HK-2 (cell line): Measurements from ENCODE around the gene SPATS2L.
A peak's percentile ranks its signal among the peaks of the same experiment; 100 is the strongest.

Experiments used
- DNase-seq: peaks from one replicate; pipeline ENCODE4 v3.0.0-alpha.2; 2018; ENCODE audit not compliant: unreplicated experiment

The SPATS2L gene

DNA sequence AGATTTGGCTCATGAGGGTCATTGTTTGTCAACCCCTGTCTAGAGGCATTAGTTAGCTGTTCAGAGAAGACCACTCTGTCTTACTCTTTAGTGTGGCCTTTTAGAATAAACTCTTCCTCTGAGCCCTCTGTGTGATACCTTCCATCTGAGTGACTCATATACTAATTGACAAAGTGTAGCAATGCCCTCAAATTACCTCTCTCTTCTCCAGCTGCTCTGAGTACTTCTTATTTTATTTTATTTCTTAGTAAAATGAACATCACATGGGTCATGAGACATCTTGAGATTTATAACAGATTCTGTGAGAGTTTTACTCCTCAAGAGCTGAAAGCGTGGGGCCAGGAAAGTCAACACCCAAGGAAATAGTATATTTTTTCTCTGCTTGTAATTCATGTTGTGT lies 136.0 kb downstream of the SPATS2L start:
- no peak for DNase-seq

DNA sequence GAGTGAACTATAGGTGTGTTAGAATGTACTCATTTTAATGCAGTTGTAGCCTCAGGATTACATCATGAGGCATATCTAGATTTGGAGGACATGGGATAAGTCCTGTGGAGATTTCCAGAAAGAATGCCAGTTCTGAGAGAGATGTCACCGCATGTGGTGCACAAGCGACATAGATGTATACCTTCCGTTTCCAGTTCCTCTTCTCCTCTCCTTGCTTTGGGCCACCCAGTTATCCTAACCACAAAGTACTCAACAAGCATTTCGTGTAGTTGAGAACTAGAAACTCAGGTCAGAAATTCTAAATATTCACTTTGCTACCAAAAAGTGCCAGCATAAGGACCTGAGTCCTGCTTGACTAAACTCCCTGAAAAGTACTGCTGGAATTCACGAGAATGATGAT lies 136.9 kb downstream of the SPATS2L start:
- DNase-seq, result no peak

DNA sequence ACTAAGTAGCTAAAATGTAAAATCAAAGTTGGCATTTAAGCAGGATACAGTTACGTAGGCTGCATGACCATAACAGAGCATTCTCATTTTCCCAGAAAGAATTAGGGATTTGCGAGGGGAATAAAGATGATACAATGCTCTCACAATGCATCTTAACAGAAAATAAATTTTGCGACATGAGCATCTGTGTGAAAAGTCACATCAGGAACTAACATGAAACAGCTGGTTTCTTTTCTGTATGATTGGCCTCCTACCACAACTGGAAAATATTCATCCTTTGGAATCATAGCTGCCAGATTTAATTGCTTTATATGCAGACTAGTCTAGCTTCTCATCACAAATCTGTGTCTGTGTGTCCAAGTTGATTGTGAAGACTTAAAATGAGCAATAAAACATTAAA lies 137.4 kb downstream of the SPATS2L start:
- no peak for DNase-seq

DNA sequence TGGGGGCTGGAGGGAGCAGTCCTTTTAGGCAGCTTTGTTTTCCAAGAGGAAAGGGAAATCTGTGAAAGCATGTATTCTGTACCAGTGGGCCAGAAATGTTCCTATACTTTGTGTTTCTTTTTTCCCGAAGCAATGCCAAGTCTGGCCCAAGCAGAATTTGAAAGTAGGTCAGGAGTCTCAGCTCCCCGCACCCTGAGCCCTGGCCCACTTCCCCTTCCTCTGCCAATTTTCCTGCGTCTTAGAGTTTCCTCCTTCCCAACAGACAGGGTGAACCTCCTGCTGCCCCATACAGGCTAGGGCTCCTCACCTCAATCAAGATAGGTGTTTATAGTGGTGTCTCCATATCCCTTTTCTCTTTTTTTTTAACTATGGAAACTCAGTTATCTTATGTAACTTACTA lies 138.0 kb downstream of the SPATS2L start:
- DNase-seq, result no peak

DNA sequence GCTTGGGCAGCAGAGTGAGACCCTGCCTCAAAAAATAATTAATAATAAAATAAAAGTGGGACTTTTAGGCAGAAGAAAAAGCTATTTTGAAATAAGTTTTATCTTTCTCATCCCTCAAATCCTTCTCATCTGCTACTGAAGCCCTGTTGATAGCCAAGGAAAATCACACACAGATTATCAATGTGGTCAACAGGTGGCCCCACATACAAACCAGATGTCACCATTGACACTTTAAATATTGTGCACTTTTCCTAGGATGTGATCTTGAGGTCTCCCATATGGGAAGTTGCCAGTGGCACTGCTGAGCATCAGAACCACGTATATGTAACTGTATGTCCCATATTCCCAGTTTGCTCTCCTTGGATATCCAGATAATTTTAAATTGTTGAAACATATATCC lies 138.8 kb downstream of the SPATS2L start:
- DNase-seq, result no peak

DNA sequence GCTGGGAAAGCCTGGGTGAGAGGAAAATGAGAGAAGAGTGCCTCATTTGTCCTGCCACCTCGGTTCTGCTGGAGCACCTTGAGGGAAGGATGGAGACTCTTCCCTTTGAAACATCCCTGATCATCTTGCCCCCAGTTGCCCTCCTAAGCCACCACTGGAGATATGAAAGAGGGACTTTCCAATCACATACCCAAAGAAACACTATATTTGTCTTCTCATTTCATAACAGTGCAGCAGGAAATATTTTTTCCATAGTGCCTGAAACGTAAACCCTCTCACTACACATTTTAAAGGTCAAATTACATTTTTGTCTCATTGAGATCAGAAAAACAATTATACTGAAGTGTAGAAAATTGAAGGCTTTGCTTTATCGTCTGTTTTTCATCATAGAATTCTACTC lies 140.1 kb downstream of the SPATS2L start:
- DNase-seq, result no peak

DNA sequence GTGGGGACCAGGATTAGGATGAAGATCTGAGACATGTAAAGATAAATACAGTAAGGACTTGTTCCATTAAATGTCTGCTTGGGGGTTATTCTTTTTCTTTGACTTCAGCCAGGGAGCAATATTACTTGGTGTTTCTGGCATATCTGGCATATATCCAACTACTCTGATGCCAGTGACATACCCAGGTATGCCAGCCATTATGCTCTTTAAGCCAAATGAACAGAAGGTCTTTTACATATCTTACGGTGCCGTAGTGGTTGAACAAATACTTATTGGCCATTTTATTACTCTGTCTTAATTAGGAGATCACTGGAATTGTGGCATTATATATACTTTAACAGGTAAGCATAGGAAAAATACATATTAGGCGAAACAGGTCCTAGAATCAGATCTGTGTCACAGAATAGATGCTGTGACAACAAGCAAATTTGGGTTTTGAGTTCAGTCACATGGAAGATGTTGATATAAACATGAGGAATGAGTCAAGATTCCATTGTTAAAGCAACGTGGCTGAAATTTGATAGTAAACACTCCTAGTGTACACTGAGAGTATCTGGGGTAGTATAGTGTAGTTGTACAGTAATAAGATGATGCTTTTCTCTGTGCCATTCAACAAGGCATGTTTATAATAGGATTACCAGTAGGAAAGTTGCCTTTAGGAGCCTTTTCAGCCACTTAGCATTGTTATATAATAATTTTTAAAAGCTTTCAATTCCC lies 140.8 kb downstream of the SPATS2L start:
- DNase-seq, result no peak

DNA sequence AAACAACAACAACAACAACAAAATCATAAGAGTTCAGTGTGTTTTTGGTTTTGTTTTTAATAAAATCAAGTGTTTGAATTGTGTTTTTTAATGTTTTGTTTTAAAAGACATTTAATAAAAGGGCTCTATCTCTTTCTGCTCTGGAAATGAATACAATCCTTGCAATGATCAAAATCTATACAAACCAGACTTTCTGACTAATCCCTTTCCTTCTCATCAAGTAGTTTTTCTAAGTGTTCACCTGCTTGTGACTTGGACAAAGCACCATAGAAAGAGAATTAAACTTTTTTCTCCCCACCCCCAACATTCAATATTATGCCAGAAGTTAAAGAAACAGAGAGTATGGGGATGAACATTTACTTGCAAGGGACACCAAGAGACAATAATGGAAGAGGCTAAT lies 142.0 kb downstream of the SPATS2L start:
- DNase-seq, result no peak

DNA sequence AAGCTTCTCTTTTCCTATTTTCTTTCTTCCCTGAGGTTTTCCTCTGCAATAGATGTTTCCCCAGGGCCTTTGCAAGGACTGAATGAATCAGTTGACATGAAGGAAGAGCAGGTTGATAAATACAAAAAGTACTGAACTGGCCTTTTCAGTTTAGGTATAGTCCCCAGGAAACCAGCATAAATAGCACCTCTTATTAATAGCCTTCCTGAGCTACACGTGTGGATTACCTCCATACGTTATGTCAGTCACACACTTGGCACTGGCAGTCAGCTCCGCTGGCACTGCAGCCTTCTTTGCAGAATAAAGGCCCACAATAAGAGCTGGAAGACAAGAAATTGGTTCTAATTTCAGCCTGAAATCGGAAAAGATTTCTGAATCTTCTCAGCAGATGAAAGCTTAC lies 142.7 kb downstream of the SPATS2L start:
- no peak for DNase-seq

DNA sequence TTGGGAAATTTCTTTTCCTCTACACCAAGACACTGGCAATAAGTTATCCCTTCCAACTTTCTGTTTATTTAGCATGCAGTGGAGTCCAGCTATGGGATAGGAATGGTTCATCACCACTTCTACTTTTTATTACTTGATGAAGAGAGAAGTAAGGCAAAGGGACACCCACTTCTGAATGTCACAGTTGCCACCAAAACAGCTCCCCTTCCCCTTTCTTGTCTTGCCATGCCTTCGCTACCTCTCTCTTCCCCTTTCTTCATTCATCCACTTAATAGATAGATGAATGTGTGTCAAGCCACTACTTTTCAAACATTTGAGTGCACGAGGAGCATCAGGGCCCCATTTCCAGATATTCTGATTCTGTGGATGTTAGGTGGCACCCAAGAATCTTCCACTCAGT lies 143.8 kb downstream of the SPATS2L start:
- DNase-seq, result no peak

DNA sequence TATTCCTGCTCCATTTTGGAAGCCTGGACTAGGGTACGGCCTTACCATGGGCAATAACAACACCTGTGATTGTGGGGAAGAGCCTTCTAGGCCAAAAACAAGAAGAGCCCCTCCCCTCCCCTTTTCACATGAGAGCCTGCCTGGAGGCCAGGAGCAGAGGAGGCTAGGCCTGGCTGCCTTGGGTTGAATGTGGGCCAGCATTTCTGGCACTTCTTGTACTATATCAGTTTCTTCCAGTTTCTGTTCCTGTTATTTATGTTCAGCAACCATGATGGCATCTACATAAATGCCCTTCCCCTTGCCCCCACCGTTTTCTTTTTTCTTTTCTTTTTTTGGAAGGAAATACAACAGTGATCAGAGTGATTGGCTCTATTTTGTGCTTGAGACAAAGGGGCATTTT lies 145.0 kb downstream of the SPATS2L start:
- no peak for DNase-seq

DNA sequence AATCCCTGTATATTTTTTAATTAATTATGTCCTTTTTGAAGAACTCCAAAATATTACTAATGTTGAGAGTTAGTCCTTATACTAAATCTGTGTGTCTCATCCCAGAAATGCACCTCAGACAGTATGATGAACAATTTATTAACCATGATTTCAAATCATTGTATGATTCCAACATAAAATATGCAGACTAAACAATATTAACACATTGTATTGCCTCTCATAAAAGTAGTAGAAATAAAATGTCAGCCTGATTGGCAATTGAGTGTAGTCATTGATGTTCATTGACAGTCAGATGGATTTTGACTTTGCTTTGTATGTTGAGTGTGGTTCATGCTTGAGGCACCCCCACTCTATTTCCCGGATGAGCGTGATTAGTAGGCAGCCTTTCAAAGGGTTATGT lies 145.9 kb downstream of the SPATS2L start:
- no peak for DNase-seq

DNA sequence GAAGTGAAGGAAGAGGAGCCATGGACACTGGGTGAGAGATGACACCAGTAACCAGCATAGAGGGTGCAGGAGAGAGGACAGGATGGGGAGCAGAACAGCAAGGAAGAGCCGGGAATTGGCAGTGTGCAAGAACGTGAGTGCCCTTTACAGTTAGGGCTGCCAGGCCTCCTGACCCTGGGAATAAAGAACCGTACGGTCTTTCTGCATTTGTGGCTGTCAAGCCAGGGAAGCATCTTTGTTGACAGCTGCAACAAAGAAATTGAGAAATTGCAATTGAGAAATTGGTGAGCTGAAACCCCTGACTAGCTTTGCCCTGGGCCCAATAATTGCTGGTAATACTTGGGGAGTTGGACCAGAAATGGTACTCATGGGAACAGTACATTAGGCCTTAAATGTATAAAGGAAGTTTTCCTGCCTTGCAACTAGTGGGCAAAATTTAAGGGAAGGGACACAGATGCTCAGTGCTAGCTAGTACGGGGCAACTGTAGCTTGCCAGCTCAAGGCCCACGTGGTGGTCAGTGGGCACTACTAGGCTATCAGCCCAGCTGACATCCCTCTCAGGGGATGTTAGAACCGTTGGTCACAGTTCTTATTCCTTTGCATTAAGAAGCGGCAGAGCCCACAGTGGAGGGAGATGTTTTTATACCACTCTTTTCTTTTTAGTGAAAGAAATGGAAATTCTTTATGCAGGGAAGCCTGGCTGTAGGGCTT lies 146.8 kb downstream of the SPATS2L start:
- DNase-seq, result no peak

DNA sequence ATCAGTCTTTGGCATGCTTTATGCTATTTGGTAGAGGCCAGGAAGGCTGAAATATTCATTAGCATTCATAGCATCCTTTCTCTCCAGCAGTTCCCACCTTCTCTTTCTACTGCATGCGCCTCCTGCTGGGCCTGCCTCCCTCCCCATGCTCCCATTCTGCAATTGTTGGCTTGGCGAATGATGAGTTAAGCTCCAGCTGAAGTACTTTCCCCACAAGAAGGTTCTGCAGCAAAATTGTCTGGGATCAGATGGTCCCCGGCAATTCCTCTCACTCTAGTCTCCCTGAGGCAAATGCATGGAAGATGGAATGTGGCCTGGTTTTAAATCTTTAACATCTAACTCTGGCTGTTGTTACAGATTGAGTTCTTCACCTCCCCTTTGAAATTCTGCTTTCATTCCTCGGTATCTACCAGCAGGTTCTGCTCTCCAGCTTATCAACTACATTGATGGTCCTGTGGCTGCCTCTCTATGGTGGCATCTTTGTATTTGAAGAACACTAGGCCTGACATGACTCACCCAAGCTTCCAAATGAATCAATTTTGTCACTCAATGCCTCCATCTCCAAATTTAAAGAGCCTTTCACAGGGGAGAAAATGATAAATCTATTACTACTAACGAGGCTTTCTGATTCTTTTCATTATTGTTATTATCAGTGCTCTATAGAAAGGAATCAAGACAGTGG lies 147.5 kb downstream of the SPATS2L start:
- no peak for DNase-seq

DNA sequence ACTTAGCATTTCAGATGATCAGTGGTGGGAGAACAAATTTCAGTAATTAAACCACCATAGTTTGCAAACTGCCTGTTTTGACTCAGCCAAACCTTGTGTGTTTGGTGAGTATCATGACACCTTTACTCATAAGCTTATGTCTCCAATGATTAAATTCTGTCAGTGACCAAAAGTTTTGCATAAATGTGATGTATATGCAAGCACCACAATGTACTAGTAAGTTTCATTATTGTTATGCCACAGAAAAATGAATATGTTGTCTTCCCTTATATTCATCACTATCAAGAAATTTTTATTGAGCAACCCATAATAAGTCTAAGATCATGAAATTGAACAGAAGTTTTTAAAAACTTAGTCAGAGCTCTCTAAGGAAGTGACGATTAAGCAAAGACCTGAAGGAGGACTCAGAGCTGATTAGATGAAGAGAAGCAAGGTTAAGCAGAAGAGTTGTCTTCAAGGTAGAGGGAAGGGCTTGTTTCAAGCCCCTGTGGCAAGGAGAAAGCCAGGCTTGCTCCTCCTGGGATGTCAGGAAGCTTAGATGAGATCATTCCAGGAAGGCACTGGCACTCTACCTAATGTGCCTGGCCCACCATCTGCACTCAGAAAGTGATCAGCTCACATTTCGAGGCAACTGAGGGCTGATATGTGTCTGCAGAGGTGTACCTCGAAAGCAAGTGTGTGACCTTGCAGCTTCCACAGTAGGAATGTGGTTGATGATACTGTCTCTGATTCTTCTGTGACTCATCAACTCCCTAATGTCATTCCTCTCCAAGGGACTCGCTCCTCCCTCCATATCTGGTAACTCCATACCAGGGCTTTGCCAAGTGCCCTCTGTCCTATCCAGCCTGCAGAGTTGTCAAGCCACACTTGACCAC lies 148.7 kb downstream of the SPATS2L start:
- peak; percentile 12 for DNase-seq

DNA sequence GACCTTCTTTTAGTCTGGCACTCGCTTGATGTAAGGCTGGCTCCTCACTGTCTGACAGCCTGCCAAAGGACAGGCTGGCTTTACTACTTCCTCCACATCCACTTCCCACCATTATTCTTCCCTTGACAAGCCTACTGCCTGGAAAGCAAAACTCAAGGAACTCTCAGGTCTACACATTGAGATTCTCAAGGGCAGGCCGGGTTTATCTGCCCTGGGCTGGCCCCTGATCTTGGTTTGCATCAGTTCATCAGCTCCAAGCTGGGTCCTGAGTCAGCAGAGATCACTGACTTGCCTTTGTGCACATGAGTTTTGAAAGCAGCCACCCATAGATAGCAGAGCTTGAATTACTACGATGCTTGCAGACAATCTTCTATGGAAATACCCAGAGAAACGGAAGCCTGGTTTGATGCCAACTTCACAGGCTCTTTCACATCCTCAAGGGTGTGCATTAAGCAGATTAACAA lies 149.5 kb downstream of the SPATS2L start:
- no peak for DNase-seq

DNA sequence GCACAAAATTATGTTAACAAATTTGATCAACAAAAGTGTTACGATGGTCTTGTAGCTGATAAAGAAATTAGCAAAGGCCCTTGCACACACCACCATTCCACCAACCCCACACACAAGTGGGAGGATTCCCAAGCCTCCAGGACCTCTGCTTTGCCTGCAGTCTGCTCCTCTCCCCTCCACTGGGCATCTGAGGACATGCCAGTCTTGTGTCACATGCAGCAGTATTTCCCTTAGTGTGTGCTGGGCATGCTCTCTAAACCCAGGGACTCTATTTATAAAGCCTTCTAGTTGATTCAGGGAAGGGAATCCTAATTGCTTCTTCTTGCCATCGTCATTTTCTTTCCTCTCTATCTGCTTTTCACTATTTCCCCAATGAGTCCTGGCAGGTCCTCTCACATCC lies 150.1 kb downstream of the SPATS2L start:
- DNase-seq, result no peak

DNA sequence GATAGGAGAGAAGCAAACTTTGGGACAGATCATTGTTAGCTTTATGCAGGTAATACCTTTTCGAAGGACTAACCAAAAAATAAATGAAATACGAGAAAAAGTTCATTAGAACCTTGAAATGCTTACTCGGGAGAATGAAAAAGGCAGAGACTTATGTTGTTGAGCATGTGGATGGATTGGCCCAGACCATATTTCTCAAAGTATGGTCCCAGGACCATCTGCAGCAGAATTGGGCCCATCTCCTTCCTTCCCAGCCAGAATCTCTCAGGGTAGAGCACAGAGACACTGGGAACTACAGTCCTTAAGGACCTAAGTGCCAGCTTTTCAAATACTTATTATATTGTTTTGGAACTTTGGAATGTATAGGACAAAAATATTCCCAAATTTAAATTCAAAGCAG lies 152.6 kb downstream of the SPATS2L start:
- DNase-seq, result no peak

DNA sequence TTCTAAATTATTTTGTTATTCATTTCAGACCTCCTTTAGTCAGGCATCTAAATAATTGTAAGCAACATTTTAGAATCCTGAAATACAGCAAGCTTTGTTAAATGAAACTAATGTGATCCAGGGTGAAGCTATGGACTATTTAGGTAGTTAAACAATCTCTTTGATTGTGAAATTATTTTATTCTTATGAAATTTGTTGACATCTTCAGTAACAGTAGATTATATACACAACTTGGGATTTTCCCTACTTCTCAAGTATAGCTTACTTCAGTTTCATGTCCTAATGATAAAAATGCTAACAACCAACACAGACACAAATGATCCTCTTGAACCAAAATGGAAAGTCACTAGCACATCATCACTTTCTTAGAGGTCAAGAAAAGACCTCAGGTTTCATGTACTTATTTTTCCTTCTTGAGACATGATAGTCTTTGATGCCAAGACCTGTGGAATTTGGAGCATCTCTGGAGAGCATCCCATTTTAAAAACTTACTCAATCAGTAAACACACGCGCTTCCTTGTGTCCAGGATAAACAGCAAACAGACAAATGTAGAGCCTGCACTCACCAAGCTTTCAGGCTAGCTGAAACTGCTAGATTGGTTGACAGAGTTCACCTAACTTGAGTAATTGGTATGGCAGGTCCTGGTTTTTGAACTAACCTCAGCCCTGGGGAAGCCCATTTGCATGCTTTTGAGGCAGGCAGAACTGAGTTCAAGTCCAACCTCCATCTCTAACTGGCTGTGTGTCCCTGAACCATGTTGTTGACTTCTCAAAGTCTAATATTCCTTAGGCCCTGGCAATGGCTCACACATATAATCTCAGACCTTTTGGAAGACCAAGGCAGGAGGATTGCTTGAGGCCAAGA lies 155.6 kb downstream of the SPATS2L start:
- DNase-seq, result no peak

DNA sequence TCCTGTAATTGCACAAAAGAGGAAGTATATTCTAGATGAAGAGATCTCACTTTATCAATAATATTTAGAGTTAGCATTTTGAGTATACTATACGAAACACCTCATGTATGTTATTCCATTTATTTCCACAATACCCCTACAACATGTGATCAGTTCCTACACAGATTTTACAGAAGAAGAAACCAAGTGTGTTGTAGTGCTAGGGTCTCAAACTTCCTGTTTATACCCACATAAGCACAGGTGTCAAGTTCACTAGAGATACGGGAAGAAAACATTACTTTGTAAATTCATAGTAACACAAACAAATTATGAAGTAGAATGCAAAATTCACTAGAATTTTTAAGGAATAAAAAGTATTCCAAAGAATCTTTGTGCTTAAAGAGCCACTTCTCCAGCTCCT lies 157.0 kb downstream of the SPATS2L start:
- no peak for DNase-seq
